Measurements from ENCODE around the gene SEC14L2.

SEC14L2 gene

DNA sequence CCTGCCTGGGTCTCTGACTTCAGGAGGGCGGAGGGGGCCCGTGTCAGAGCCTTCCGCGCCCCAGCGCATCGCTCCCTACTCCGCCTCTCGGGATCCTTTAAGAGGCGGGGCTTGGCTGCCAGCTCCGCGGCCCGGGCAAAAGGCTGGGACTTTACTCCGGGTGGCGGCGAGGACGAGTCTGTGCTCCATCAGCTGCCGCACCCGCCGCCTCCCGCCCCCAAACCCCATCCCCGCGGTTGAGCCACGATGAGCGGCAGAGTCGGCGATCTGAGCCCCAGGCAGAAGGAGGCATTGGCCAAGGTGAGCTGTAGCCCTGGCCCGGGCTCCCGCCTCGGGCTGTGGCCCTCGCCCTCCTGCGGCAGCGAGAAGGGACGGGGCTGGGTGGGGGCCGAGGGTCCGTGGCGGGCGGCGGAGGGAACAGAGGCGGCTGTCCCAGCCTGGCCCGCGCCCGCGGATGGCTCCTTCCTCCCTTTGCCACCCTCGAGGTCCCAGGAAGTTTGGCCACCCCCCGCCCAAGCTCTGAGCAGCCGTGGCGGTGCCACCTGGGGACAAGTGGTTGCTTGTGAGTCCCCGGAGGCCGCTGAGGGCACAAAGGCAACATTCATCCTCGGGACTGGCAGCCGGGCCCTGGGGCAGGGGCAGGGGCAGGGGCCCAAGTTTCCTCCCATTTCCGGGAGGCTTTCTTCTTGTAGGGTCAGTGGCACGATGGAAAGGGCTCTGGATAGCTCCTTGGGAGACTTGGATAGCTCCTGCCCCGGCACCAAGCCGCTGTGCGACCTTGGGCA is at the start of gene SEC14L2:
Gene SEC14L2 (plus strand): TSS at position 148 of the 785 bp plus-strand sequence. CDS start 99 bp downstream, at position 247.
- DNase-seq: peak; percentile 48

DNA sequence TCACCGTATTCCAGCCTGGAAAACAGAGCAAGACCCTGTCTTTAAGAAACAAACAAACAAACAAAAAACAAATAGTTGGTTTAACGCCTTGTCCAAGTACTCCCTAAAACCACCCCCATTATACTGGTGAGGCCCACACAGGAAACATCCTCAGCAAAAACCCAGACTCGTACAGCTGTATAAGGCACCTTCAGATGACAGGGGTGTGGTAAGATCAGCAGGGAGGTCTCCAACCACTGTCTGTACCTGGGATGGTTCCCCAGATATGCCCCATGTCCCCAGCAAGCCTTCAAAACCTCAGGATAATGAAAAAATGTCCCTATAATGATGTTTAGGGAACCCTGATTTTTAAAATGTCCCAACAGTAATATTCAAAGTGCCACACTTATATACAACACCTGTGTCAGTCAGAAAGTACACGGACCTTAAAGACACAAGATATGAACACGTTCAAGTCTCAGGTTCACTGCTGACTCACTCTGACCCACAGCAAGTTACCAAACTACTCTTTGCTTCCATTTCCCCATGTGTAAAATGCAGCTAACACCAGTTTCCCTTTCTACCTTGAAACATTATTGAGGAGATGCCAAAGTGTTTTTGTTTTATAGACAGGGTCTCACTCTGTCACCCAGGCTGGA is 49.4 kb upstream of the SEC14L2 start:
- no peak for DNase-seq

DNA sequence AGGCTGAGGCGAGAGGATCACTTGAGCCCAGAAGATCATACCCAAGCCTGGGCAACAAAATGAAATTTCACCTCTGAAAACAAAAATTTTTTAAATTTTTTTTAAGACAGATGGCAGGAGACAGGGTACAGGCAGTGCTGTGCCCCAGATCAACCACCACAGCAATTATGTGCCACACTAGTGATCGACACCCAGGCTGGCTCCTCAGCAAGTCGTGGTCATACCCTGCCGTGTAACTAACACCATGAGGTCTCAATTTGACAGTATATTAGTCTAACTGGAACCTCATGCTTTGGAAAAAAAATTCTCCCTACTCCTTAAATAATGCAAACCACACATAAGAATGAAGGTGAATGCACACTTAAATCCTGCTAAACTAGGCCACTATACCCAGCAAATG is 48.4 kb upstream of the SEC14L2 start:
- no peak for DNase-seq

DNA sequence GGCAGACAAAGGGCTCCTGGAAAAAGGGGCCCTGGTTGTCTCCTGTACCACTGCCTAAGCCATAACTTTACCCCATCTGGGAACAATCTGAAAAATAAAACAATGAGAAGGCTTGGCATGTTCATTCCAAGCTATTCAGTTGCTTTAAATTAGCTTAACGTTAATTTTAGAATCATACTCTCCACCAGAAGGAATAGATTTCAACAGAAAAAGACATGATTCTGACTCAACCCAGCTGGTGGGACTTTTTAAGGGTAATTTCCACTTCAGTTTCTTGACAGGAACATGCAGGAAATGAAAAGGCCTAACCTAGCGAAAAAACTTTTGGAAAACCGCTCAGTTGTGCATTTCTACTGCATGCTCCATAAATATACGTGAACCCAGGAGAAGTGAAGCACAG is 48.0 kb upstream of the SEC14L2 start:
- DNase-seq: no peak

DNA sequence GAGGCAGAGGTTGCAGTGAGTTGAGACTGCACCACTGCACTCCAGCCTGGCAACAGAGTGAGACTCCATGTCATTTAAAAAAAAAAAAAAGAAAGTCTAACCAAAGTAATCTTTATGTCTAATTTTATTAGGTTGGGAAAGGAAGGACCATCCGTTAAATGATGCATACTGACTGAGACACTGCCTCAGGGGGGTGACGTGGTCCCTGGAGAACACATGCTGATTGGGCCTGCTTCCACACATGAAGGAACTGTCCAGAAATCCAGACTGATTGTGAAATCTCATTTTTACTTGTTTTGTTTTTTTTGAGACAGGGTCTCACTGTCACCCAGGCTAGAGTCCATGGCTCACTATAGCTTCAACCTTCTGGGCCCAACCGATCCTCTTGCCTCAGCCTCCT is 45.6 kb upstream of the SEC14L2 start:
- DNase-seq: no peak

DNA sequence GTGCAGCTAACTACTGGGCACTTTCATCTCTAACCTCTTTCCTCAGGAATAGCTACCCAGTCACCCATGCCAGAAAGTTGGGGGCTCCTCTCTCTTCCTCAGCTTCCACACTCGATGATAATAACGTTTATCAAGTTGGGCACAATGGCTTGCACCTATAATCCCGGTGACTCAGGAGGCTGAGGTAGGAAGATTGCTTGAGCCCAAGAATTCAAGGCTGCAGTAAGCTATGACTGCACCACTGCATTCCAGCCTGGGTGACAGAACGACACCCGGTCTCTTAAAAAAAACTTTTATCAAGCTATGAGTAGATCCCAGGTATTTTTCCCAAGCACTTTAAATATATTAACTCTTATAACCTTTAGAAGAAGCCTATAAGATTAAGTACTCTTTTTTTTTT is 42.2 kb upstream of the SEC14L2 start:
- DNase-seq: no peak

DNA sequence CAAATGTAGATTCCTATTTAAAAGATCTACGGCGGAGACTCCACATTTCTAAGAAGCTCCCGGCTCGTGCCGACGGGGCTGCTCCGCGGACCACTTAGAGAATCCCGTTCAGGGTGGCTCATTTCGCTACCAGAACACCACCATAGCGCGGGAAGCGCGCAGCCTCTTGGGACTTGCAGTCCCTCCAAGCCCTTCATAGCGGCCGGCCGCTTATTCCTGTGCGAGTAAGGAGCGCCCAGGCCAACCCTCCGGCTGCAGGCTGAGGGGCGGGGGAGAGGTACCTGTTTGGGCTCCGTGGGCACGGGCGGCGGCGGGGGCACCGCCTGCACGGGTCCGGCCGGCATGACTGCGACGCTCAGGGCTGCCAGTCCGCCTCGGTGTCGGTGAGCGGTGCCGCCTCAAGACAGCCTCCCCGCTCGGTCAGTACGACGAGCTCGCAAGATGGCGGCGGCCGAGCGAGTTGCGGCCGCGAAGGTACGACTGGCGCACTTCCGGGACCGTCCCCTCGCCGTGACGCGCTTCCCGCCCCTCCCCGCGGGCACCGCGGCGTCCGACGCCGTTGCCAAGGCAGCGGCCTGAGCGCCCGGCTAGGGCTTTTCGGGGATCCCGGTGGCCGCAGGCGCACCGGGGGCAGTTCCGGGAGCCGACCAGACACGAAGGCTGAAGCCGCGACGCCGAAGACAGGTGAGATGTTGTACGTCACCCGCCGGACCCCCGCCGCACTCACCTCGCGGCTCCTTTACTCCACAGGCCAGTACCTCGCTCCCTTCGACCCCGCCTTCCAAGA is 40.2 kb upstream of the SEC14L2 start, which contains the start of the genes CCDC157 and SF3A1:
Gene CCDC157 (plus strand): TSS at position 559 of the 787 bp plus-strand sequence. CDS start 8,994 bp downstream, outside the sequence.
Gene SF3A1 (minus strand): TSS at position 446 of the 787 bp plus-strand sequence. CDS start 102 bp downstream, at position 344.
- DNase-seq: peak; percentile 78

DNA sequence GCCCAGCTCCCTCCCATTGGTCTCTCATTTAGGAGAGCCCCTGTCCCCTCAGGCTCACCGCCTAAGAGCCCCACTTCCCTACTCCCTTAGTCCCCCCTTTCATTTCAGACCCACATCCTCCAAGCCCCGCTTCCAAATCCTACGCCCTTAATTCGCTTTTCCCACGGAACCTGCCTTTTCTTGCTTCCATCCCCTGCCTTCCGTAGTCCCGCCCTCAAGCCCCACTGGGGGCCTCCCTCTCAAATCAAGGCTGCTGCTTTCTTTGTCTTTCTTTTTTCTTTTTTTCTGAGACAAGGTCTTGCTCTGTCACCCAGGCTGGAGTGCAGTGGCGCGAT is 39.6 kb upstream of the SEC14L2 start:
- DNase-seq: no peak

DNA sequence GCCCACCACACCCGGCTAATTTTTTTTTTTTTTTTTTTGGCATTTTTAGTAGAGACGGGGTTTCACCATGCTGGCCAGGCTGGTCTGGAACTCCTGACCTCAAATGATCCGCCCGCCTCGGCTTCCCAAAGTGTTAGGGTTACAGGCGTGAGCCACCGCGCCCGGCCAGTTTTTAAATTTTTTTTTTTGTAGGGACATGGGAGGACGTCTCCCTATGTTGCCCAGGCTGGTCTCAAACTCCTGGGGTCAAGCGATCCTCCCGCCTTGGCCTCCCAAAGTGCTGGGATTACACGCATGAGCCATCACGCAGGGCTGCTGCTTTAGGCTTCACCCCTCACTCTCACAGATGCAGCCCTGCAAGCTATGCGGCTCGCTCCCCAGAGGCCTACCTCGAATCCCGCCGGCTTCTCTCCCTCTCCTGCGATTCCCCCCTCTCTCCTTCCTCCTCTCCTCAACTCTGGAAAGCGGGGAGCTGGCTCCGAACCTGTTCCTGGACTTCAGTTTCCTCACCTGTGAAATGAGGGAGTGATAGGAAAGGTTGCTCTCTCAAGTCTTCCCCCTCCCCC is 39.1 kb upstream of the SEC14L2 start:
- no peak for DNase-seq

DNA sequence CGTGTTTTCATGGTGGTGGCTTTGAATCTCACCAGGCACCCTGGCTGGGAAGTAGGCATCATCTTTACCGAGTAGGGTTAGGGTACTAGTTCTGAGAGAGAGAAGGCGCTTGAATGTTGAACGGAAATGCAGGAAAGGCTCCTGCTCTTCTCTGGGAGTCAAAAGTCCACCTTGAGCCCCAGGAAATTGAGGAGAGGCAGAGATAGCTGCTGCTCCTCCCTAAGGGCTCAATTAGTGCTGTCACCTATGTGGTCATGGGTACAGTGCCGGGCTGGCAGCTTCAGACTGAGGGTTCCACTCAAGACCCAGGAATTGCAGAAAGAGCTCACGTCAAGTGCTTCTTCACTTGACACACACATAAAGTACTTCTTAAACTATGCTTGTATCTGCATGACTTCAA is 38.3 kb upstream of the SEC14L2 start:
- DNase-seq: no peak

DNA sequence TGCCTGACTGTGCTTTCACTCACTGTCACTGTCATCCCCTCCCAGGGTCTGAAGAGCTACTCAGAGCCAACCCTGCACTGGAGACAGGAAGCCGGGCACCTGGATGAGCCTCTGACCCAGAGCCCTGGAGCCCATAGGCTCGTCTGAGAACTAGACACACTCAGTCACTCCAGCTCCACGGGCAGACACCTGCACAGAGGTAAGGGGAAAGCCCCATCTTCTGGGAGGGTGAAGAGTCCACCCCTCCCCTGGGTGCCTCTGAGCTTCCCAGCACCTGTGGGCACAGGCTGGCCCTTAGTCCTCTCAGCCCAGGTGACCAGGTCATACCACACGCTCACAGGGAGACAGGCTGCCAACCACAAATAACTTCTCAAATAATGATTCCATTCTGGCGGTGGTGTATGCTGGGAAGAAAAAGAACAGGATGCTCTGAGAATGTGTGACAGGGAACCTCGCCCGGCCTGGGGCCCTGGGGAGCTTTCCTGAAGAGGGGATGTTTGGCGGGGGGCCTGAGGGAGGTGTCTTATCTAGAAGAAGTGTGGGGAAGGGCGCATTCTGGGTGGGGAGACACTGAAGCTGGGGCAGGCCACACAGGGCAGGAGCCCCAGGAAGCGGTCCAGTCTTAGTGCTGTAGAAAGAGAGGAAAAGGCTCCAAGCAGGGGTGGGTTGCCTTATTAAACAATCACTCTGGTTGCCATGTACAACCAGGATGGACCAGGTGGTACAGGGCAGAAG is 34.7 kb upstream of the SEC14L2 start:
- DNase-seq: no peak

DNA sequence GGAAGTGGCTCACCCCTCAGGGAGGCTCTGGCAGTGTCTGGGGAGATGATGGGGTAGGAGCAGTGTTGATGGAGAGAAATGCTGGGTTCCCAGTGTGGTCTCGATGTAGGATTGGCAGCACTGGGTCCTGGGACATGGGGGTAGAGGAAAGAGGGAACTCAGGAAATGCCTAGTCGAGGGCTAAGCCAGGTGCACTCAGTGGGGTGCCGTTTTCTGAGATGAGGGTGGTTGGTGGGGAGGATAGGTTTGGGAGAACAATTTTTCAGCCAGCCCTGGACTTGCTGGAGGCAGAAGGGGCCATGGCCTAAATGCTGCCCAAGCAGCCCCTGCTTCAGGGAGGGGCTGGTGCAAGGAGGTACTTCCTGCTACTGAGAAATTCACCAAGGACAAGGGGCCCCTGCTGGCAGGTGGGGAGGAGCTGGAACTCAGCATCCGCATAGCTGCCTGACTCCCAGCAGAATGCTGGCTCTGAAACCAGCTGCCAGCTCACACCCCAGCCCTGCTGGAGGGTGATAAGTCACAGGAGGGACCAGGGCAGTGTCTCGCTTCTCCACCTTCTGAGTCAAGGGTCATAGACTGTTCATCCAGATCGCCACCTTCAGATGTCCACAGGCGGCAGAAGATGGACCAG is 34.1 kb upstream of the SEC14L2 start:
- no peak for DNase-seq

DNA sequence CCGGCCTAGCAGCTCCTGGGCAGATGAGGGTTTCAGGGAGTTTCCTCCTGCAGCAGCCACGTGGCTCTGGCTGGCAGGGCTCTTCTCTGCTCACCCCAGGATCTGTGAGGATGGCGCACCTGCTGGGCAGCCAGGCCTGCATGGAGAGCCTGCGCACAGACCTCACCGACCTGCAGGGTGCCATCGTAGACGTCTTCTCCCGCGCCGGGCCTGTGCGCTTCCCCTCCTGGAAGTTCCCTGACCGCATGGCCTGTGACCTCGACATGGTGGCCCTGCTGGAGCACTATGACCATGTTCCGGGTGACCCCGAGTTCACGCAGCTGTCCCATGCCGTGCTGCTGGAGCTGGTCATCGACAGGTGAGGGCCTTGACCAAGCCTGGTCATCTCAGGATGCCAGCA is 30.9 kb upstream of the SEC14L2 start:
- no peak for DNase-seq

DNA sequence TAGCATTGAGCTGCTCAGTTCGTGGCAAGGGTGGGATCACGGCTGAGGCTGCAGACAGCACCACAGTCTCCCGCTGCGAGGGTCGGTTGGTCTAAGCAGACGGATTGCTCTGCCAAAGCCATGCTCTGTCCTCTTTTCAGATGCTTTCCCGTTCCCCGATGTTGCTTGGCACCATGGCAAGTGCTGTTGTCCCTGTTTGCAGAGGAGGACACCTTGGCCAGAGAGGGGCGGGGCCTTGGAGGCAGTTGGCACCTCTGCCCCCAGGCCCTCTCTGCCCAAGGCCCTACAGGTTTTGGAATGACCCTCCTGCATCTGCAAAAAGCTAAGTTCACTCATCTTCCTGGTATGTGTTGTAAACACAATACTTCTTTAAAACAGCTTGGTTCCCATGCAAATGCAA is 28.4 kb upstream of the SEC14L2 start:
- no peak for DNase-seq

DNA sequence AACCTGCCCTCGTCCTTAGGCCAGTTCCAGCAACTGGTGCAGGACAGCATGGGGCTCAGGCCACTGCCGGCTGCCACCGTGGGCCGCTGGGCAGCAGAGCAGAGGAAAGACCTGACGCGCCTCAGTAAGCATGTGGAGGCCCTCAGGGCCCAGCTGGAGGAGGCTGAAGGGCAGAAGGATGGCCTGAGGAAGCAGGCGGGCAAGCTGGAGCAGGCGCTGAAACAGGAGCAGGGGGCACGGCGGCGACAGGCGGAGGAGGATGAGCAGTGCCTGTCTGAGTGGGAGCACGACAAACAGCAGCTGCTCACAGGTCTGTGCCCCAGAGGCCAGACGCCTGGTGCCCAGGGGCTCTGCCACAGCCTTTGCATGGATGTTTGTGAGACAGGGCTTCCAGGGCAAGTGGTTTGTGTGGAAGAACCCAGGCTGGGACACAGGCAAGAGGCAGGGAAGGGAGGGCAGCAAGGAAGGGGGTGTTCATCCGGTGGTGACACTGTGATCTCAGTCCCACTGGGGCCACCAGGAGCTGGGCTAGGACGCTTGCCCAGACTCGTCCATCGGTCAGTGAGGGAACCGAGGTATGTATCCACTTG is 26.1 kb upstream of the SEC14L2 start:
- no peak for DNase-seq

DNA sequence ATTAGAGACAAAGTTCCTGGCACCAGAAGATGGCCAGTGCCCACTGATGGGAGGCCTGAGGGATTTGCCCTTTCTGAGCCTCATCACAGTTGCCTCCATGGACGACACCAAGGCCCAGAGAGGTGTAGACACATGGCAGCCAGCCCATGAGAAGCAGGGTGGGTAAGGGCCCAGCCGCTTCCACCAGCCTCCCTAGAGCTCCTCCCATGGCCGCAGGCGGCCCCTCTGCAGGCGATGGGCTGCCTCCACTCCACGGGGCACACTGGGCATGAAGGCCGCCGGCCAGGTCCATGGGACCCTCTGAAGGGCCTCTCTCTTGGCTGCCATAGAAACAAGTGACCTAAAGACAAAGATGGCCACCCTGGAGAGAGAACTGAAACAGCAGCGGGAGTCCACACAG is 25.5 kb upstream of the SEC14L2 start:
- no peak for DNase-seq

DNA sequence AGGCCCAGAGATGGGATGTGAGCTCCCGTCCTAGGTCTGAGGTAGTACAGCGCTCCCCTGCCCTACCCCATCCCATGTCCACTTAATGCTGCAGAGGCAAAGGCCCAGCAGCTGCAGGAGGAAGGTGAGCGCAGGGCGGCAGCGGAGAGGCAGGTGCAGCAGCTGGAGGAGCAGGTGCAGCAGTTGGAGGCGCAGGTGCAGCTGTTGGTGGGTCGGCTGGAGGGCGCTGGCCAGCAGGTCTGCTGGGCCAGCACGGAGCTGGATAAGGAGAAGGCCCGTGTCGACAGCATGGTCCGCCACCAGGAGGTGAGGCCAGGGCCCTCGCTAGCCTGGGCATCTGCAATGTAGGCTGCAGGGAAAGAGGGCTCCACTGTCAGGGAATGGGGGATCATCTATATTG is 24.8 kb upstream of the SEC14L2 start:
- DNase-seq: no peak

DNA sequence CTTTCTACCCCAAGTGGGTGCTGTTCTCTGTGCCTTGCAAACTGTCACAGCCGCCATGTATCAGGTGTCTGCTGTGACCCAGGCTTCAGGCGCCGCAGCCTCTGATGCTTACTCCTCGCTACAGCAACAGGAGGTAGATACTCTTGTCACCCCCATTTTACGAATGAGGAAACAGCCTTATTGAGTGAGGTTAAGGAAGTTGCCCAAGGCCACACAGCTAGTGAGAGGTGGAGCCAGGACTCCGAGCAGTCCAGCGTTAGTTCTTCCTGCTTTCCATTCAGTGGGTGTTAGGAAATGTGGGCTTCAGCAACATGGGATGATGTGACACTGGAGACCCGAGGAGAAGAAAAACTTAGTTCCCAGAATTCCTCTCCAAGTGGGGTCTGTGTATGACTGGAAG is 23.9 kb upstream of the SEC14L2 start:
- no peak for DNase-seq

DNA sequence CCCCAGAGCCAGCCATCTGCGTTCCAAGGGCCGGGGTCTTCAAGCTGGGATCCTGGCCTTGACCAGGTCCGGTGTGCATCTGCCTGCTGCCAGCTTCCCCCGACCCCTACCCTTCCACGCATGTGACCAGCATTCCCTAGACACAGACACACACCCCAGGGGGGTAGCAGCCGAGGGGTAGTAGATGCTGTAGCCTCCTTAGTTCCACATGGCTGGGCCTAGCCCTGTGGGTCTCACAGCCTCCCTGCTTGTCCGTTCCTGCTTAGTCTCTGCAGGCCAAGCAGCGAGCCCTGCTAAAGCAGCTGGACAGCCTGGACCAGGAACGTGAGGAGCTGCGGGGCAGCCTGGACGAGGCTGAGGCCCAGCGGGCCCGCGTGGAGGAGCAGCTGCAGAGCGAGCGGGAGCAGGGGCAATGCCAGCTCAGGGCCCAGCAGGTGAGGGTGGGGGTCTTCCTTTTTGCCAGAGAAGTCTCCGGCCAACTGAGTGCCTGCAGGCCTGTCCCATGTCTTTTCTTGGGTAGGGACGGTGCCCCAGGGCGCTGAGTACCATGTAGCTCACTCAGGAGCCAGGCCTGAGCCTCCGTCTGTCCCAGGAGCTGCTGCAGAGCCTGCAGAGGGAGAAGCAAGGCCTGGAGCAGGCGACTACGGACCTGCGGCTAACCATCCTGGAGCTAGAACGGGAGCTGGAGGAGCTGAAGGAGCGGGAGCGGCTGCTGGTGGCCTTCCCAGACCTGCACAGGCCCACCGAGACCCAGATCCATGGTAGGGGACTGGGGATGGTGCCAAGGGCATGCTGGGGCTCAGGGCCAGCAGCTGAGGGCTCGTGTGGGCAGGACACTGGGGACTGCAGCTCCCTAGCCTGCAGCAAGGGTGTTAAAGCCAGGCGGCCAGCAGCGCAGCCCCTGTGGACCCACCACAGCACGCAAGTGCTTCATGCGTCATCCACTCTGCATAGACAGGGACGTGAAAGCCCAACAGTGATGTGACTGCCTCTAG is 23.2 kb upstream of the SEC14L2 start:
- no peak for DNase-seq

DNA sequence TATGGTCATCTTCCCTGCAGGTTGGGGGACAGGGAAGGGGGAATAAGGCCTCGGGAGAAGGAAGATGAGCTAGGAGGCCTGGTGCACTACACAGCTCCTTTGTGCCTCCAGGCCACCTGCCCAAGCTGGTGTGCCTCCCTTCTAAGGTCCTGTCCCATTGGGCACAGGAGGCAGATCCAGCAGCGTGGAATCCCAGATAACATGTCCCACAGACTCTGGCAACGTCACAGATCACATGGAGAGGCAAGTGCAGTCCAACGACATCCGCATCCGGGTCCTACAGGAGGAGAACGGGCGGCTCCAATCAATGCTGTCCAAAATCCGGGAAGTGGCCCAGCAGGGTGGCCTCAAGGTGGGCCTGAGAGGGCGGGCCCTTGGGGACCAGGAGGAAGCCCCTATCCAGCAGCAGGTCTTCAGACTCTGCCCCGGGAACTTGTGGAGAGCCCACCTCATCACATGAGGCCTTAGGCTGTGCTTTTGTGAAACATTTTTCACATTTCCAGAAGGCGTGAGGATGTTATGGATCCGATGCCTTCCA is 21.4 kb upstream of the SEC14L2 start:
- DNase-seq: no peak
